ENCODE results near the gene TMEM45A. TPM values are rescaled to one million over a fixed set of nuclear protein-coding genes. Genes with fewer than 3 reads are reported as not detected.

The TMEM45A gene
- total and polyA plus RNA-seq, 11 donors, result 1.8 to 11.2 (median 3.1) TPM

DNA sequence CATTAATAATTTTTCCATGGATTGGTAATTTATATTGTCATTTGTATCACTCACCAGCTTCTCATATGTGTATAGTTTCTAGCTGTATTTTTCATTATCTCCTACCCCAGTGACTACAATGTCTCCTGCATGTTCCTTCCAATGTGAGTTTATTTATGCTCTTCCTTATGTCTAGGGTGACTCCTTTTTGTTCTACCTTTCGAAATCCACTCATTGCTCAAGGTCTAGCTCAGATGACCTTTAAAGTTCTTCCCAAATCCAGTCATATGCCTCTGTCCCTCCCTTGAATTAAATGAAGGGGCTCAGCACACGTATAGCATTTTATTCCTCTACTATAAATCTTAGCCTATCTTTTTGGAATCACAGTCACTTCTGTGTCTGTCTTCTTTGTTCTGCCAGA is 53.0 kb downstream of the TMEM45A start:
- intact Hi-C loops (cut with DNase I), result no loop called here
- no peak for ATAC-seq

GRCh38 chr3:100546020-100546744 is 53.8 kb downstream of the TMEM45A start:
- peaks cover 0 to 5% (median 0%) of the 10 kb centered on the region in 12 donors for H3K9me3 ChIP-seq
- 45 to 75% (median 72%) methylated on average over 3 of the region's 3 CpGs for WGBS, 4 donors
- DNase-seq (no peak), ATAC-seq (no peak)
- no peaks in the 10 kb centered on the region for H3K4me1 ChIP-seq
- intact Hi-C loops (cut with DNase I), result no loop called here
- H3K36me3 ChIP-seq, result no peaks in the 10 kb centered on the region
- H3K27me3 ChIP-seq, result no peaks in the 10 kb centered on the region
- H3K27ac ChIP-seq, result no peak overlapping the region
- H3K4me3 ChIP-seq, result no peak overlapping the region
- no peak for TF ChIP-seq POLR2A (IDR thresholded peaks at IDR 0.05)
- TF ChIP-seq, protein P1, sequence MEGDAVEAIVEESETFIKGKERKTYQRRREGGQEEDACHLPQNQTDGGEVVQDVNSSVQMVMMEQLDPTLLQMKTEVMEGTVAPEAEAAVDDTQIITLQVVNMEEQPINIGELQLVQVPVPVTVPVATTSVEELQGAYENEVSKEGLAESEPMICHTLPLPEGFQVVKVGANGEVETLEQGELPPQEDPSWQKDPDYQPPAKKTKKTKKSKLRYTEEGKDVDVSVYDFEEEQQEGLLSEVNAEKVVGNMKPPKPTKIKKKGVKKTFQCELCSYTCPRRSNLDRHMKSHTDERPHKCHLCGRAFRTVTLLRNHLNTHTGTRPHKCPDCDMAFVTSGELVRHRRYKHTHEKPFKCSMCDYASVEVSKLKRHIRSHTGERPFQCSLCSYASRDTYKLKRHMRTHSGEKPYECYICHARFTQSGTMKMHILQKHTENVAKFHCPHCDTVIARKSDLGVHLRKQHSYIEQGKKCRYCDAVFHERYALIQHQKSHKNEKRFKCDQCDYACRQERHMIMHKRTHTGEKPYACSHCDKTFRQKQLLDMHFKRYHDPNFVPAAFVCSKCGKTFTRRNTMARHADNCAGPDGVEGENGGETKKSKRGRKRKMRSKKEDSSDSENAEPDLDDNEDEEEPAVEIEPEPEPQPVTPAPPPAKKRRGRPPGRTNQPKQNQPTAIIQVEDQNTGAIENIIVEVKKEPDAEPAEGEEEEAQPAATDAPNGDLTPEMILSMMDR (IDR thresholded peaks at IDR 0.05), result no peak

More for the DNA sequence above, 53.0 kb downstream of the TMEM45A start:
- no peak for TF ChIP-seq POLR2A (IDR thresholded peaks at IDR 0.05)
- TF ChIP-seq, protein P1 (IDR thresholded peaks at IDR 0.05), result no peak
- Histone ChIP-seq H3K9me3 (peaks cover 0 to 11% (median 0%) of the 10 kb centered on the region in 12 donors), H3K27me3 (no peaks in the 10 kb centered on the region), H3K4me1 (no peaks in the 10 kb centered on the region), H3K36me3 (no peaks in the 10 kb centered on the region), H3K27ac (no peak overlapping the region), H3K4me3 (no peak overlapping the region)
- 87 to 93% (median 87%) methylated on average over 2 of the region's 2 CpGs for WGBS, 4 donors
- DNase-seq, result no peak

DNA sequence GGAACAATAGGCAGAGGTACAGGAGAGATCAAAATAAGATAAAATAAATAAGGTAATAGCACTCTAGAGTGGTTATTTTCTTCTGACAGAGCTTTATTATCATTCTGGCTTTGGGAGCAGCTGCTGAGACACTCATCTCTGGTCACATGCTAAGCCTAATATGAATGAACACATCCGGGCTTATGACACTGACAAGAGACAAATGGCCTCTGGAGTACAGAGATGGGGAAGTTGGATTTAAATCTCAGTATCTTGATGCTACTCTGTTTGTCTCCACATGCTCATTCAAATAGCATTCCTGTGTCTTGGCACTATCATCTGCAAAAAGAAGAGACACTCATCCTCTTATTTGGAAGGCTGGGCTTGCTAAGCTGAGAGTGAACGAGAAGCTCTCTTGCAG is 55.6 kb downstream of the TMEM45A start:
- no peaks in the 10 kb centered on the region for H3K9me3 ChIP-seq
- TF ChIP-seq, protein P1 (IDR thresholded peaks at IDR 0.05), result no peak
- TF ChIP-seq POLR2A (IDR thresholded peaks at IDR 0.05), result no peak
- no peaks in the 10 kb centered on the region for H3K27me3 ChIP-seq
- no peak overlapping the region for H3K4me3 ChIP-seq
- no peaks in the 10 kb centered on the region for H3K36me3 ChIP-seq
- DNase-seq (no peak), ATAC-seq (no peak)
- H3K27ac ChIP-seq, result no peak overlapping the region
- intact Hi-C loops (cut with DNase I), result no loop called here
- WGBS, 4 donors, result 22 to 45% (median 41%) methylated on average over 2 of the region's 2 CpGs
- no peaks in the 10 kb centered on the region for H3K4me1 ChIP-seq

DNA sequence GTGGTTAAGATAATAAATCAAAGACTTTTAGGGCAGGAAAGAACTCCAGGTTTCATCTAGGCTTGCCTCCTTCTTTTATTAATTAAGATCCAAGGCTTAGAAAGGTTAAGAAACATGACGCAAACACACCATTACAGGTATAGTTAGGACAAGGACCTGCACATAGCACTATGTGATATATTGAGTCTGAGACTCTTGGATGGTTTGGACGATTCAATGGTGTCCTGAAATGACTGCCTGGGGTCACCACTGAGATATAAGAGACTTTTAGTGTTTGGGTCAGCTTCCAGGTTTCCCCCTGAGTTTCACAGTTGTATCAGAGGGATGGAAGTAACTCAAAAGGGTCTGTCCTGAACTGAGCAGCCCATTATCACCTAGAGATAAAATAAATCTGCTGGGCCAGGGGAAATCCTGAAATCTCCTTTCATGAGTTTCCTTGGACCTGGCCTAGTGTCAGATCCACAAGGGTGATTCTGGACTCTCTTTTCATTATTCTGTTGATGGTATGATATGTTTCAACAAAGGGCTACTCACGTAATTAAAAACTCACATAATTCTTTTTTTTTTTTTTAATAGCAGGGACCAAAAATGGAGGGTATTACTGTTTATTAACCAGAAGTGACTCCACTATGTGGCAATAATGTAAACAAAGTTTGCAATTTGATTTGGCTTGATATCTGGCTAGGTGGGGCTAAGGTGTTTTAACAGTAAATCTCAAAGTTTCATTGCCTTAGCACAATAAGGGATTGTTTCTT is 61.4 kb downstream of the TMEM45A start:
- Histone ChIP-seq H3K9me3 (no peaks in the 10 kb centered on the region), H3K27me3 (no peaks in the 10 kb centered on the region), H3K27ac (no peak overlapping the region), H3K4me1 (no peaks in the 10 kb centered on the region), H3K36me3 (no peaks in the 10 kb centered on the region), H3K4me3 (no peak overlapping the region)
- 81 to 89% (median 85%) methylated on average over 3 of the region's 3 CpGs for WGBS, 4 donors
- TF ChIP-seq, protein P1 (IDR thresholded peaks at IDR 0.05), result no peak
- no peak for TF ChIP-seq POLR2A (IDR thresholded peaks at IDR 0.05)
- DNase-seq, result no peak
- ATAC-seq, result no peak
- intact Hi-C loops (cut with DNase I), result no loop called here

Measured in heart left ventricle (tissue), 16 donors.